DND-41 (cell line): ENCODE results near the gene ENHO.

Experiments
- ATAC-seq: fragments of 200-7000 bp; cut with Tn5 transposase; 3 replicates; pipeline ENCODE4 v1.9.1; 2021; ENCODE audit warnings: low read depth; ENCODE audit not compliant: insufficient read depth
- DNase-seq: peaks from one replicate; pipeline ENCODE4 v3.0.0-alpha.2; 2020
- H2AFZ ChIP-seq: 2 replicates; pipeline ENCODE4 v1.6.0; 2012; ENCODE audit warnings: low read depth, low read length
- H3K27ac ChIP-seq: 2 replicates; pipeline ENCODE4 v1.5.1; 2012; ENCODE audit warnings: low read length, inconsistent platforms
- H3K27me3 ChIP-seq: fragments of 200-600 bp; sonication (generic); 2 replicates; pipeline ENCODE4 v1.6.0; 2012; ENCODE audit warnings: low read length, mild to moderate bottlenecking, inconsistent platforms; ENCODE audit not compliant: insufficient read depth, poor library complexity
- H3K36me3 ChIP-seq: 2 replicates; pipeline ENCODE4 v1.5.1; 2012; ENCODE audit warnings: low read length, inconsistent platforms; ENCODE audit not compliant: insufficient read depth
- H3K4me1 ChIP-seq: 2 replicates; pipeline ENCODE4 v1.5.1; 2012; ENCODE audit warnings: mild to moderate bottlenecking, low read length; ENCODE audit not compliant: insufficient read depth
- H3K4me2 ChIP-seq: 2 replicates; pipeline ENCODE4 v1.6.0; 2012; ENCODE audit warnings: mild to moderate bottlenecking, moderate library complexity, low read length, inconsistent platforms; ENCODE audit not compliant: insufficient read depth
- H3K4me3 ChIP-seq, 2 experiments: fragments of 200-600 bp in 1 of 2; shearing (Covaris generic) in 1 of 2; 2 replicates each; pipeline ENCODE4 v1.5.1; 2012 to 2016; ENCODE audit warnings: inconsistent platforms in 2 of 2, low read length in 2 of 2, mild to moderate bottlenecking in 2 of 2, low read depth in 1 of 2, moderate library complexity in 1 of 2
- H3K79me2 ChIP-seq: 2 replicates; pipeline ENCODE4 v1.6.0; 2012; ENCODE audit warnings: low read length, inconsistent platforms; ENCODE audit not compliant: insufficient read depth
- H3K9ac ChIP-seq: 2 replicates; pipeline ENCODE4 v1.6.0; 2012; ENCODE audit warnings: low read depth, mild to moderate bottlenecking, inconsistent platforms, low read length, moderate library complexity
- H3K9me3 ChIP-seq: 2 replicates; pipeline ENCODE4 v1.5.1; 2012; ENCODE audit warnings: low read length, moderate library complexity, mild to moderate bottlenecking, inconsistent platforms; ENCODE audit not compliant: insufficient read depth, severe bottlenecking
- H4K20me1 ChIP-seq: 2 replicates; pipeline ENCODE4 v1.6.0; 2012; ENCODE audit warnings: low read length; ENCODE audit not compliant: insufficient read depth
- EZH2 ChIP-seq: IDR thresholded peaks from 3 replicates; pipeline ENCODE4 v1.6.1; 2012; ENCODE audit warnings: borderline replicate concordance, low read depth, mild to moderate bottlenecking, moderate library complexity, low read length, inconsistent platforms; ENCODE audit not compliant: severe bottlenecking
- TF ChIP-seq, protein P1 (sequence below): IDR thresholded peaks from 2 replicates; pipeline ENCODE4 v1.5.1; 2012; ENCODE audit warnings: borderline replicate concordance, low read length, moderate library complexity, mild to moderate bottlenecking; ENCODE audit not compliant: poor library complexity, severe bottlenecking; ENCODE audit errors: extremely low read depth

Gene ENHO

GRCh38 chr9:34555936-34556525 is 33.2 kb upstream of the ENHO start:
- H3K4me3 ChIP-seq: no peak overlapping the region
- no peak overlapping the region for H3K4me2 ChIP-seq
- no peak overlapping the region for H3K9ac ChIP-seq
- DNase-seq (no peak), ATAC-seq (no peak)
- H3K36me3 ChIP-seq: no peaks in the 10 kb centered on the region
- no peak overlapping the region for H3K27ac ChIP-seq
- H3K9me3 ChIP-seq: no peaks in the 10 kb centered on the region
- TF ChIP-seq EZH2: no peak
- TF ChIP-seq, protein P1, sequence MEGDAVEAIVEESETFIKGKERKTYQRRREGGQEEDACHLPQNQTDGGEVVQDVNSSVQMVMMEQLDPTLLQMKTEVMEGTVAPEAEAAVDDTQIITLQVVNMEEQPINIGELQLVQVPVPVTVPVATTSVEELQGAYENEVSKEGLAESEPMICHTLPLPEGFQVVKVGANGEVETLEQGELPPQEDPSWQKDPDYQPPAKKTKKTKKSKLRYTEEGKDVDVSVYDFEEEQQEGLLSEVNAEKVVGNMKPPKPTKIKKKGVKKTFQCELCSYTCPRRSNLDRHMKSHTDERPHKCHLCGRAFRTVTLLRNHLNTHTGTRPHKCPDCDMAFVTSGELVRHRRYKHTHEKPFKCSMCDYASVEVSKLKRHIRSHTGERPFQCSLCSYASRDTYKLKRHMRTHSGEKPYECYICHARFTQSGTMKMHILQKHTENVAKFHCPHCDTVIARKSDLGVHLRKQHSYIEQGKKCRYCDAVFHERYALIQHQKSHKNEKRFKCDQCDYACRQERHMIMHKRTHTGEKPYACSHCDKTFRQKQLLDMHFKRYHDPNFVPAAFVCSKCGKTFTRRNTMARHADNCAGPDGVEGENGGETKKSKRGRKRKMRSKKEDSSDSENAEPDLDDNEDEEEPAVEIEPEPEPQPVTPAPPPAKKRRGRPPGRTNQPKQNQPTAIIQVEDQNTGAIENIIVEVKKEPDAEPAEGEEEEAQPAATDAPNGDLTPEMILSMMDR: no peak
- H3K4me1 ChIP-seq: no peaks in the 10 kb centered on the region
- no peak overlapping the region for H2AFZ ChIP-seq
- H4K20me1 ChIP-seq: no peaks in the 10 kb centered on the region
- peaks cover 2% of the 10 kb centered on the region for H3K27me3 ChIP-seq
- H3K79me2 ChIP-seq: no peaks in the 10 kb centered on the region

DNA sequence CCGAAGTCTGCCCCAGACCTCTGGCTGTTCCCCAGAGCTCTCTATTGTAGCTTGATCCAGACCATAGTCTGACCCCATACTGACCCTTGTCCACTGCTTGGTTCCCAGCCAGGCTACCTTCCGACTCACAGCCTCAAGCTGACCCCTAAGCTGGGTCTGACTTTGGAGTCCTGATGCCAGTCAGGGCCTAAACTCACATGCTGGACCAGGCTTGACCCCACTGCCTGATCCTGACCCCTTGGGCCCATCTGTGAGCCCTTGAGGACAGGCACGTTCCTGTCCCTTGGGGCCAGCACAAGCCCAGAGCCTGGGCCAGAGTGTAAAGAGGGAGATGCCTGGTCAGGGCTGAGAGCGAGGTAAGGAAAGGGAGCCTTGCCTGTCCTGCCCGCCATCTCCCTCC is 32.7 kb upstream of the ENHO start:
- TF ChIP-seq, protein P1: no peak
- no peak for TF ChIP-seq EZH2
- no peak for ATAC-seq
- H3K27ac ChIP-seq: no peak overlapping the region
- H4K20me1 ChIP-seq: no peaks in the 10 kb centered on the region
- peaks cover 2% of the 10 kb centered on the region for H3K27me3 ChIP-seq
- no peaks in the 10 kb centered on the region for H3K36me3 ChIP-seq
- no peak for DNase-seq
- no peaks in the 10 kb centered on the region for H3K9me3 ChIP-seq
- H3K4me1 ChIP-seq: no peaks in the 10 kb centered on the region
- no peak overlapping the region for H3K4me2 ChIP-seq
- no peak overlapping the region for H3K9ac ChIP-seq
- H3K4me3 ChIP-seq: no peak overlapping the region
- H2AFZ ChIP-seq: no peak overlapping the region
- no peaks in the 10 kb centered on the region for H3K79me2 ChIP-seq

- Histone ChIP-seq H3K4me3 (no peak overlapping the region), H3K27me3 (peaks cover 2% of the 10 kb centered on the region), H3K4me1 (no peaks in the 10 kb centered on the region), H3K4me2 (no peak overlapping the region), H3K36me3 (no peaks in the 10 kb centered on the region), H2AFZ (no peak overlapping the region), H3K79me2 (no peaks in the 10 kb centered on the region), H3K9me3 (no peaks in the 10 kb centered on the region), H4K20me1 (no peaks in the 10 kb centered on the region), H3K9ac (no peak overlapping the region), H3K27ac (no peak overlapping the region)
- TF ChIP-seq EZH2: no peak
- TF ChIP-seq, protein P1: no peak
- DNase-seq: no peak
- ATAC-seq: no peak
These were observed 32.2 kb upstream of the ENHO start for GRCh38 chr9:34555002-34555348.
